H1 (cell line): ENCODE measurements around the gene RAB11FIP3. TPM values are rescaled to one million over a fixed set of nuclear protein-coding genes. Genes with fewer than 3 reads are reported as not detected.

ENCODE experiments used
- CTCF ChIA-PET: fragments of 300-600 bp; sonication (Branson Sonifier 250); formaldehyde crosslinking; loops from one replicate; lab custom pipeline; 2021; ENCODE audit not compliant: partially characterized antibody; lab: Charles Lee
- POLR2A ChIA-PET: fragments of 300-600 bp; sonication (Branson Sonifier 250); formaldehyde crosslinking; loops from one replicate; lab custom pipeline; 2021; ENCODE audit warnings: inconsistent platforms; ENCODE audit not compliant: partially characterized antibody; lab: Charles Lee
- DNase-seq, 2 experiments: peaks; one replicate each; pipeline versions ENCODE4 v3.0.0 to v3.0.0-alpha.2; 2010 to 2022; ENCODE audit warnings: low spot score in 2 of 2, low read depth in 1 of 2, mixed read lengths in 1 of 2
- FAIRE-seq: peaks from 2 replicates; lab custom pipeline; 2011; peaks lifted over from hg19 to GRCh38; lab: Jason Lieb, UNC
- H2AFZ ChIP-seq: 2 replicates; pipeline ENCODE4 v1.8.1; 2012; ENCODE audit warnings: low read length, inconsistent platforms
- H2AK5ac ChIP-seq: 2 replicates; pipeline ENCODE4 v1.6.1; 2013; ENCODE audit warnings: low read depth, low read length
- H2BK120ac ChIP-seq: replicated peaks from 2 replicates; pipeline ENCODE3; 2013; ENCODE audit warnings: low read depth, low read length, inconsistent platforms
- H2BK12ac ChIP-seq: 2 replicates; pipeline ENCODE4 v1.6.1; 2013; ENCODE audit warnings: low read depth, low read length
- H2BK15ac ChIP-seq: 2 replicates; pipeline ENCODE4 v1.6.1; 2013; ENCODE audit warnings: low read length
- H2BK20ac ChIP-seq: 2 replicates; pipeline ENCODE4 v1.6.1; 2013; ENCODE audit warnings: low read length
- H2BK5ac ChIP-seq: 2 replicates; pipeline ENCODE4 v1.6.1; 2013; ENCODE audit warnings: low read depth, low read length
- H3K14ac ChIP-seq: 2 replicates; pipeline ENCODE4 v1.6.1; 2013; ENCODE audit warnings: inconsistent platforms; ENCODE audit not compliant: insufficient read length
- H3K18ac ChIP-seq: 2 replicates; pipeline ENCODE4 v1.6.1; 2013; ENCODE audit warnings: low read length; ENCODE audit errors: extremely low read depth
- H3K23ac ChIP-seq: 2 replicates; pipeline ENCODE4 v1.6.1; 2013; ENCODE audit warnings: inconsistent platforms; ENCODE audit not compliant: insufficient read length
- H3K23me2 ChIP-seq: 2 replicates; pipeline ENCODE4 v1.6.1; 2013; ENCODE audit warnings: low read depth, low read length
- H3K27ac ChIP-seq: 2 replicates; pipeline ENCODE4 v1.6.1; 2011; ENCODE audit warnings: low read depth, low read length, inconsistent platforms
- H3K27me3 ChIP-seq, 4 experiments: replicated peaks in 1 of 4; 1 replicate in 1 of 4; 2 replicates in 3 of 4; pipeline versions ENCODE4 v1.6.1 to v1.8.1; 2011 to 2013; ENCODE audit warnings: low read length in 3 of 4, mild to moderate bottlenecking in 3 of 4, inconsistent platforms in 2 of 4, mixed read lengths in 2 of 4, moderate library complexity in 1 of 4; ENCODE audit not compliant: control insufficient read depth in 3 of 4, insufficient read depth in 3 of 4; ENCODE audit errors: extremely low read depth in 1 of 4
- H3K36me3 ChIP-seq, 4 experiments: 2 replicates each; pipeline versions ENCODE4 v1.6.1 to v1.8.1; 2011 to 2013; ENCODE audit warnings: mild to moderate bottlenecking in 4 of 4, low read length in 3 of 4, moderate library complexity in 2 of 4, control low read depth in 1 of 4, inconsistent platforms in 1 of 4; ENCODE audit not compliant: insufficient read depth in 4 of 4, control insufficient read depth in 2 of 4
- H3K4ac ChIP-seq: replicated peaks from 2 replicates; pipeline ENCODE3; 2013; ENCODE audit warnings: low read length, low read depth, mixed read lengths, inconsistent platforms; ENCODE audit not compliant: insufficient read length
- H3K4me1 ChIP-seq, 4 experiments: replicated peaks in 1 of 4; 1 replicate in 1 of 4; 2 replicates in 3 of 4; pipeline versions ENCODE4 v1.6.1 to v1.8.1; 2011 to 2013; ENCODE audit warnings: low read length in 3 of 4, inconsistent platforms in 2 of 4, mixed read lengths in 1 of 4; ENCODE audit not compliant: insufficient read depth in 4 of 4, control insufficient read depth in 3 of 4
- H3K4me2 ChIP-seq, 2 experiments: 2 replicates each; pipeline versions ENCODE4 v1.6.1 to v1.8.1; 2011 to 2013; ENCODE audit warnings: low read depth in 2 of 2, low read length in 2 of 2, control low read depth in 1 of 2, inconsistent platforms in 1 of 2, mild to moderate bottlenecking in 1 of 2; ENCODE audit not compliant: insufficient read depth in 1 of 2
- H3K4me3 ChIP-seq, 4 experiments: fragments of 200-600, 300-600 bp in 1 of 4; sonication (generic), shearing (Covaris generic), sonication (Bioruptor Twin) in 1 of 4; 2 replicates each; pipeline versions ENCODE4 v1.5.1 to v1.8.1; 2011 to 2016; ENCODE audit warnings: low read length in 4 of 4, low read depth in 3 of 4, control low read depth in 2 of 4, inconsistent platforms in 2 of 4, mild to moderate bottlenecking in 2 of 4, mixed read lengths in 1 of 4, moderate library complexity in 1 of 4; ENCODE audit not compliant: insufficient read depth in 2 of 4; ENCODE audit errors: extremely low read depth in 1 of 4
- H3K56ac ChIP-seq: replicated peaks from 2 replicates; pipeline ENCODE3; 2013; ENCODE audit warnings: low read depth, mild to moderate bottlenecking, mixed read lengths, low read length, inconsistent platforms; ENCODE audit not compliant: insufficient read length
- H3K79me1 ChIP-seq: 2 replicates; pipeline ENCODE4 v1.6.1; 2013; ENCODE audit warnings: low read depth, low read length, control low read depth
- H3K79me2 ChIP-seq, 2 experiments: 2 replicates each; pipeline versions ENCODE4 v1.6.1 to v1.8.1; 2012 to 2013; ENCODE audit warnings: low read length in 2 of 2, mild to moderate bottlenecking in 2 of 2, inconsistent platforms in 1 of 2; ENCODE audit not compliant: insufficient read depth in 2 of 2, control insufficient read depth in 1 of 2
- H3K9ac ChIP-seq, 4 experiments: replicated peaks in 1 of 4; 1 replicate in 1 of 4; 2 replicates in 3 of 4; pipeline versions ENCODE4 v1.6.1 to v1.8.1; 2011 to 2013; ENCODE audit warnings: low read depth in 3 of 4, low read length in 3 of 4, control low read depth in 2 of 4, mild to moderate bottlenecking in 2 of 4, moderate library complexity in 2 of 4, inconsistent platforms in 1 of 4; ENCODE audit errors: extremely low read depth in 1 of 4
- H3K9me3 ChIP-seq, 2 experiments: 2 replicates each; pipeline versions ENCODE4 v1.6.1 to v1.8.1; 2012 to 2013; ENCODE audit warnings: mild to moderate bottlenecking in 2 of 2, moderate library complexity in 2 of 2, control low read depth in 1 of 2, inconsistent platforms in 1 of 2, low read depth in 1 of 2, low read length in 1 of 2, mixed read lengths in 1 of 2; ENCODE audit not compliant: insufficient read depth in 2 of 2
- H4K20me1 ChIP-seq, 2 experiments: replicated peaks in 1 of 2; 2 replicates each; pipeline versions ENCODE3 to v1.8.1; 2011 to 2013; ENCODE audit warnings: inconsistent platforms in 2 of 2, low read length in 2 of 2, mild to moderate bottlenecking in 1 of 2; ENCODE audit not compliant: insufficient read depth in 2 of 2, control insufficient read depth in 1 of 2
- H4K5ac ChIP-seq: 2 replicates; pipeline ENCODE4 v1.6.1; 2013; ENCODE audit warnings: low read length, low read depth, mixed read lengths, inconsistent platforms; ENCODE audit not compliant: insufficient read length
- H4K8ac ChIP-seq: 2 replicates; pipeline ENCODE4 v1.8.0; 2013; ENCODE audit warnings: mild to moderate bottlenecking, moderate library complexity, low read length, inconsistent platforms; ENCODE audit not compliant: insufficient read depth; ENCODE audit errors: extremely low read depth
- H4K91ac ChIP-seq: replicated peaks from 2 replicates; pipeline ENCODE3; 2013; ENCODE audit warnings: low read length, mixed read lengths, inconsistent platforms; ENCODE audit not compliant: insufficient read length
- ATF2 ChIP-seq: IDR thresholded peaks from 2 replicates; pipeline ENCODE4 v1.6.1; 2012; ENCODE audit warnings: low read length, inconsistent platforms
- EGR1 ChIP-seq: IDR thresholded peaks from 2 replicates; pipeline ENCODE4 v1.6.1; 2011; ENCODE audit warnings: low read depth, low read length, borderline replicate concordance
- EP300 ChIP-seq, 2 experiments: IDR thresholded peaks; 1 replicate in 1 of 2; 2 replicates in 1 of 2; pipeline ENCODE4 v1.6.1; 2011 to 2012; ENCODE audit warnings: low read depth in 2 of 2, low read length in 2 of 2, mild to moderate bottlenecking in 2 of 2, borderline replicate concordance in 1 of 2, inconsistent platforms in 1 of 2, moderate library complexity in 1 of 2
- FOSL1 ChIP-seq: IDR thresholded peaks from 2 replicates; pipeline ENCODE4 v1.6.1; 2011; ENCODE audit warnings: mild to moderate bottlenecking, low read depth, low read length, moderate library complexity; ENCODE audit not compliant: insufficient read depth
- PHF8 ChIP-seq: fragments of 200-600 bp; sonication (generic); conservative IDR thresholded peaks from 2 replicates; pipeline ENCODE4 v1.7.1; 2012; ENCODE audit warnings: low read depth, mild to moderate bottlenecking, inconsistent platforms, low read length, moderate library complexity
- RBBP5 ChIP-seq: IDR thresholded peaks from 2 replicates; pipeline ENCODE4 v1.7.1; 2012; ENCODE audit warnings: low read depth, mild to moderate bottlenecking, inconsistent platforms, low read length, moderate library complexity, borderline replicate concordance
- RXRA ChIP-seq: IDR thresholded peaks from 2 replicates; pipeline ENCODE4 v1.6.1; 2011; ENCODE audit warnings: low read depth, mild to moderate bottlenecking, low read length, moderate library complexity; ENCODE audit not compliant: insufficient read depth
- SP4 ChIP-seq: IDR thresholded peaks from 2 replicates; pipeline ENCODE4 v1.6.1; 2012; ENCODE audit warnings: low read length, inconsistent platforms
- TAF1 ChIP-seq: IDR thresholded peaks from 2 replicates; pipeline ENCODE4 v1.6.1; 2011; ENCODE audit warnings: mild to moderate bottlenecking, low read depth, low read length
- TEAD4 ChIP-seq: IDR thresholded peaks from 2 replicates; pipeline ENCODE4 v1.6.1; 2012; ENCODE audit warnings: low read depth, low read length, inconsistent platforms, mixed read lengths
- ZNF274 ChIP-seq: IDR thresholded peaks from 2 replicates; pipeline ENCODE4 v1.7.0; 2012; ENCODE audit warnings: low read length, borderline replicate concordance; ENCODE audit errors: extremely low read depth
- WGBS, 2 experiments: shearing (Covaris generic) in 1 of 2; methylation state at CpG; one replicate each; pipeline versions ENCODE4 v1.1.6 to v1.1.7; 2013 to 2015; ENCODE audit warnings: low lambda C conversion rate in 2 of 2, mixed read lengths in 2 of 2, inconsistent platforms in 1 of 2, low coverage in 1 of 2, missing lambda C conversion rate in 1 of 2; ENCODE audit not compliant: insufficient replicate concordance in 2 of 2, insufficient coverage in 1 of 2, insufficient read length in 1 of 2; ENCODE audit errors: extremely low coverage in 1 of 2, missing lambda C conversion rate in 1 of 2; 5-methylcytosine and 5-hydroxymethylcytosine counted together
- polyA plus RNA-seq, 7 experiments: library from polyadenylated mRNA; depleted of rRNA in 3 of 7; stranded (reverse) in 5 of 7; unstranded in 2 of 7; fragments of >200 nt in 5 of 7; fragments of 200-250 nt in 2 of 7; gene quantifications; 1 replicate in 5 of 7; 2 replicates in 1 of 7; 4 replicates in 1 of 7; pipeline versions ENCODE4 v1.2.1 to v1.2.3, GENCODE V29; 2011 to 2013; ENCODE audit warnings: missing spikeins in 2 of 7, mixed read lengths in 2 of 7
- total RNA-seq: library from RNA; stranded (reverse); fragmentation: NEBNext Ultra II Directional; extraction: Animal tissue kit (Norgen Biotek cat#: 25700); gene quantifications from 2 replicates; pipeline ENCODE4 v1.2.1, GENCODE V29; 2021

RAB11FIP3 gene
- total and polyA plus RNA-seq, 2 of the 8 experiments (the other 6 are each of a cell fraction or from before 2014, with no cell fraction given) = 9.3 to 35.2 TPM

- peaks cover 13 to 38% of the 10 kb centered on the region in 2 experiments for H4K20me1 ChIP-seq
- H3K4ac ChIP-seq = no peak overlapping the region
- H3K27me3 ChIP-seq = no peaks in the 10 kb centered on the region
- H4K5ac ChIP-seq = no peak overlapping the region
- H3K18ac ChIP-seq = no peak overlapping the region
- H2BK15ac ChIP-seq = no peak overlapping the region
- no peak overlapping the region for H3K23ac ChIP-seq
- H4K91ac ChIP-seq = no peak overlapping the region
- H3K36me3 ChIP-seq = no peaks in the 10 kb centered on the region; a peak in 1 of 8 replicates
- no peak overlapping the region for H2AK5ac ChIP-seq
- H2BK120ac ChIP-seq = no peak overlapping the region
- peaks cover 6 to 58% of the 10 kb centered on the region in 2 experiments; a peak in 3 of 4 replicates for H3K79me2 ChIP-seq
- no peak overlapping the region for H2BK20ac ChIP-seq
- H4K8ac ChIP-seq = no peak overlapping the region
- no peak for DNase-seq
- H2AFZ ChIP-seq = no peak overlapping the region
- no peak for FAIRE-seq
- ChIA-PET CTCF (interaction anchor here (1.1 to 3.0 kb wide), 6 partner anchors 8 to 83 kb away, joined by 4 to 14 read pairs (median 5); no protein-coding TSS in a partner anchor), POLR2A (interaction anchor here (0.8 to 1.9 kb wide), 3 partner anchors 9 to 42 kb away, joined by 4 to 6 read pairs (median 4); no protein-coding TSS in a partner anchor)
- WGBS, 2 experiments = 92% methylated on average over 16 of the region's 16 CpGs; no CpG with 5 or more reads in 1 of the 2 experiments
- H3K4me1 ChIP-seq = peaks cover 0 to 13% (median 6%) of the 10 kb centered on the region in 4 experiments; a peak in 5 of 7 replicates
- no peak overlapping the region for H3K9ac ChIP-seq
- H2BK5ac ChIP-seq = no peak overlapping the region
- H3K4me3 ChIP-seq = no peak overlapping the region
- H3K14ac ChIP-seq = no peak overlapping the region
- H3K23me2 ChIP-seq = peaks cover 4% of the 10 kb centered on the region; the same call in 1 of the 2 replicates
- peaks cover 16% of the 10 kb centered on the region for H3K79me1 ChIP-seq
- no peak overlapping the region for H2BK12ac ChIP-seq
- no peak overlapping the region for H3K4me2 ChIP-seq
- H3K9me3 ChIP-seq = no peaks in the 10 kb centered on the region
- no peak overlapping the region for H3K56ac ChIP-seq
- no peak overlapping the region for H3K27ac ChIP-seq
- TF ChIP-seq RBBP5 = no peak
- no peak for TF ChIP-seq TEAD4
- TF ChIP-seq SP4 = no peak
- TF ChIP-seq ATF2 = no peak
- no peak for TF ChIP-seq TAF1
- no peak for TF ChIP-seq FOSL1
- TF ChIP-seq RXRA = no peak
- TF ChIP-seq EGR1 = no peak
- TF ChIP-seq ZNF274 = no peak
- no peak for TF ChIP-seq EP300 (IDR thresholded peaks at IDR 0.05; ENCODE audit: borderline replicate concordance in 1 of 2, low read depth in 2 of 2, low read length in 2 of 2)
- no peak for TF ChIP-seq PHF8
These were observed 106.2 kb downstream of the RAB11FIP3 start for GRCh38 chr16:531494-532125.
